Pons (tissue), 1 donor: ENCODE data around the gene SNAI1.
"Not testable (repeated sequence)": the region's sequence is repeated elsewhere in the genome, so short reads cannot be mapped to it uniquely, and the experiment has no call there.

Experiments used
- DNase-seq: peaks from one replicate; pipeline ENCODE4 v3.0.0-alpha.2; 2016; ENCODE audit warnings: low spot score

SNAI1 gene

GRCh38 chr20:49987015-49987867, 4.5 kb downstream of the SNAI1 start:
- DNase-seq: no peak

DNA sequence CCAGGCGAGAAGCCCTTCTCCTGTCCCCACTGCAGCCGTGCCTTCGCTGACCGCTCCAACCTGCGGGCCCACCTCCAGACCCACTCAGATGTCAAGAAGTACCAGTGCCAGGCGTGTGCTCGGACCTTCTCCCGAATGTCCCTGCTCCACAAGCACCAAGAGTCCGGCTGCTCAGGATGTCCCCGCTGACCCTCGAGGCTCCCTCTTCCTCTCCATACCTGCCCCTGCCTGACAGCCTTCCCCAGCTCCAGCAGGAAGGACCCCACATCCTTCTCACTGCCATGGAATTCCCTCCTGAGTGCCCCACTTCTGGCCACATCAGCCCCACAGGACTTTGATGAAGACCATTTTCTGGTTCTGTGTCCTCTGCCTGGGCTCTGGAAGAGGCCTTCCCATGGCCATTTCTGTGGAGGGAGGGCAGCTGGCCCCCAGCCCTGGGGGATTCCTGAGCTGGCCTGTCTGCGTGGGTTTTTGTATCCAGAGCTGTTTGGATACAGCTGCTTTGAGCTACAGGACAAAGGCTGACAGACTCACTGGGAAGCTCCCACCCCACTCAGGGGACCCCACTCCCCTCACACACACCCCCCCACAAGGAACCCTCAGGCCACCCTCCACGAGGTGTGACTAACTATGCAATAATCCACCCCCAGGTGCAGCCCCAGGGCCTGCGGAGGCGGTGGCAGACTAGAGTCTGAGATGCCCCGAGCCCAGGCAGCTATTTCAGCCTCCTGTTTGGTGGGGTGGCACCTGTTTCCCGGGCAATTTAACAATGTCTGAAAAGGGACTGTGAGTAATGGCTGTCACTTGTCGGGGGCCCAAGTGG, 5.3 kb downstream of the SNAI1 start:
- no peak for DNase-seq

DNA sequence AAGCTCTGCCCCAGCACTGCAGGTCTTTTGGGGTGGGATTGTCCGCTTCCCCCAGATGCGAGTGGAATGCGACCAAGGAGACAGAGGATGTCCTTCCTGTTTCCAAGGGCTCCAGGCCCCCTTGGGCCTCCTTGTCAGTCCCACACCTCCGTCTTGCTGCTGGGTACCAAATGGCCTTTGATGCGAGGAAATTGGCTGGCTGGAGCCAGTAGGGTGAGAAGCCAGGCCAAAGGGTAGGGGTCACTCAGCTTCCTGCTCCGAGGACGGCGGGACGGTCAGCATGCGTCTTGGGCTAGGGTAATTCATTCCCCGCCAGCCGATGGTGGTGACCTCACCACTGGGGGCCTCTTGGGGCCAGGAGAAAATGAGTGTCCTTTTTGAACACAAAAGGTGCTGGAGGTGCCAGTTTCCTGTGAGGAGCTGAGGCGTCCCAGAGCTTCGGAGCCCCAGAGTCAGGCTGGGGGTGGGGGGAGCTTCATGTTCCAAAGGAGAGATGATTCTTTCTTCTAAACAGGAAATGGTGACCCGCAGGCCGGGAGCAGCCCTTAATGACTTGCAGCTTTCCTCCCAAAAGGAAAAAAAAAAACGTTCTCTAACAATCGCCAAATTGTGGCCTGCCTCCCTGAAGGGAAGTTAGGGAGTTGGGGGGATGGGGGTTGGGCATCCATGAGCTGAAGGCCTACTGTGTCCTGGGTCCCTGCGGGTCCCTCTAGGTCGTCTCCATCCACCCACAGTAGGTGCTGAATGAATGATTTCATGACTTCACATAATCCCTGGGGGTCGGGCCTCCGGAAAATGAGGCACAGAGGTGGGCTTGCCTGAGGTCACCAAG, 6.7 kb downstream of the SNAI1 start:
- DNase-seq: no peak

GRCh38 chr20:49990271-49990720, 7.5 kb downstream of the SNAI1 start:
- peak; percentile 63 for DNase-seq

DNA sequence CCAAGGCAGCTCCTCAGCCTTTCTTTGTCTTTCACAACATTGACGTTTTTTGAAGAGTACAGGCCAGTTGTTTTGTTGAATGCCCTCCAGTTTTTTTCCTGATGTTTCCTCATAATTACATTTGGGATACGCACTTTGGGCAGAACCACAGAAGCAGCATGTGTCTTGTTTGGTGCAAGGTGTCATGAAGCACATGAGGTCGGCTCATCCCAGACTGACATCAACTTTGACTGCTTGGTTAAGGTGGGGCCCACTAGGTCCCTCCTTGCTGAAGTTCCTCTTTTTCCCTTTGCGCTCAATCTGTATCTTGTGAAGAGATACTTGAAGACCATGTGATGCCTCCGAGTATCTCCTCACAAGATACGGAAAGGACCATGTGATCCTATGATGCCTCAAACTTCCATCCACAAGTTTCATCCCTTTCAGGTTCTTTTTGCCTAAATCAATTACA, 10.5 kb downstream of the SNAI1 start:
- DNase-seq: no peak

- DNase-seq: no peak
These were observed 12.8 kb downstream of the SNAI1 start for GRCh38 chr20:49995586-49995985.

- not testable (repeated sequence) for DNase-seq
These were observed 15.9 kb downstream of the SNAI1 start for GRCh38 chr20:49998478-49999188.

DNA sequence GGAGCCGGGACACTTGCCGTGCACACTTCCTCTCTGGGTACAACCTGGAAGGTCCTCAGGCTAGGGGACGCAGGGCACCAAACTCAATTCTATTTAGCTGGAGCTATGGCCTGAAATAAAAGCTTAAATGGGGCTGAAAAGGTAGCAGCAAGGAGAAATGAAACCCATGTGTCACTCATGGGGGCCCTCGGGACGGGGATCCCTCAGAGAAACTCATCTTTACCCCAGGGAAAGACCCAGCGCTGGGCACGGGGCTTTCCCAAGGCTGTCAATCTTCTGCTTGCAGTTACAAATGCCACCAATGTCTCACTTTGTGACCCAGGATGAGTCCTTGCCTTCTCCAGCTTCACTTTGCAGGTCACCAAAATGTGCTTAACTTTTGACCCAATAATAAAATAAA, 16.5 kb downstream of the SNAI1 start:
- DNase-seq: no peak

DNA sequence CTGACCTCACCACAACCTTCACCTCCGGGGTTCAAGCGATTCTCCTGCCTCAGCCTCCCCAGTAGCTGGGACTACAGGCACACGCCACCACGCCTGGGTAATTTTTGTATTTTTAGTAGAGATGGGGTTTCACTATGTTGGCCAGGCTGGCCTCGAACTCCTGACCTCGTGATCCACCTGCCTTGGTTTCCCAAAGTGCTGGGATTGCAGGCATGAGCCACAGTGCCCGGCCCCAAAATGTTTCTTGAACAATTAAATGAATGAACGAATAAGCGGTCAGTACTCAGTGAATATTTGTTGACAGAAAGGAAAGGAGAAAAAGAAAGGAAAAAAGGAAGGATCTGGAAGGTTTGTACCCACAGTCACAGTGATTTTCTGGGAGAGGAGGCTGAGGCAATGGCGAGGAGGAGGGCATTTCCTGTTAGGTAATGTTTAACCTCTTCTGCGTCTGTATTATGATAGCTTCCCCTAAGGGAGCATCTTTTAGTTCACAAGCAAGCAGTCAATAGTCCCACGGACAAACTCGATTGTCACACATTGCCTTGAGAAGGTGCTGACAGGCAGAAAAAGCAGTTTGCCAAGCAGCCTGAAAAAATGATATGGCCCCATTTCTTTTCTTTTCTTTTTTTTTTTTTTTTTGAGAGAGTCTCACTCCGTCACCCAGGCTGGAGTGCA, 17.9 kb downstream of the SNAI1 start:
- DNase-seq: not testable (repeated sequence)

DNA sequence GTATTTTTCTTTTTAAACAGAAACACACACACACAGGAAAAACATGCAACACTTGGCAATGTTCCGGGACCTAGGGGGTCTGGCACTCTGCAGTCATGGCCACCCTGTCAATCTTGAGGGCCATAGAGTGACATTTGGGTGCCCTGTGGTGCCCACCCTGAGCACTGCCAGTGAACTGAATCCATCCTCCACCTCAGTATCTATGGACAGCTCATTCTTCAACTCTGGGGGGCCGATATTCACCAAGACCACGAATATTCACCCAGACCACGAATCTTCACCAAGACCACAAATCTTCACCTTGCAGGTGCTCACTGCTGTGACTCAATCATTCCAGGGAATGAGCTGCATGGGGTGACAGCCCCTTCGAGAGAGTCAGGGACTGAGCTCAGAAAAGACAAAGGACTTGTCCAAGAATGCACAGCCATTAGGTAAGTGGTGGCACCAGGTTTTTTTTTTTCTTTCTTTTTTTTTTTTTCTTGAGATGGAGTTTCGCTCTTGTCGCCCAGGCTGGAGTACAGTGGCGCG, 19.1 kb downstream of the SNAI1 start:
- DNase-seq: no peak

DNA sequence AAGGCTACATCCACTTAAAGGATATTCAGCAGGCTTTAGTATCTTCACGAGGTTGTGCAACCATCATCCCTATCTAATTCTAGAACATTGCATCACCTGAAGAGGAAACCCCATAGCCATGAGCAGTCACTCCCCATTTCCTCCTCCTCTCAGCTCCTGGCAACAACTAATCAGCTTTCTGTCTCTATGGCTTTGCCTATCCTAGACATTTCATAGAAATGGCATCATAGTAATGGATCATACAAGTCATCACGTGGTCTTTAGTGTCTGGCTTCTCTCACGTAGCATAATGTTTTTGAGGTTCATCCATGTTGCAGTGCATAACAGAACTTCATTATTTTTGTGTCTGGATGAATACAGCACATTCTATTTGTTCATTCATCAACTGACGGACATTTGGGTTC, 20.5 kb downstream of the SNAI1 start:
- no peak for DNase-seq

- DNase-seq: no peak
These were observed 21.4 kb downstream of the SNAI1 start for GRCh38 chr20:50004229-50004628.

- no peak for DNase-seq
These were observed 22.7 kb downstream of the SNAI1 start for GRCh38 chr20:50005471-50005981.

DNA sequence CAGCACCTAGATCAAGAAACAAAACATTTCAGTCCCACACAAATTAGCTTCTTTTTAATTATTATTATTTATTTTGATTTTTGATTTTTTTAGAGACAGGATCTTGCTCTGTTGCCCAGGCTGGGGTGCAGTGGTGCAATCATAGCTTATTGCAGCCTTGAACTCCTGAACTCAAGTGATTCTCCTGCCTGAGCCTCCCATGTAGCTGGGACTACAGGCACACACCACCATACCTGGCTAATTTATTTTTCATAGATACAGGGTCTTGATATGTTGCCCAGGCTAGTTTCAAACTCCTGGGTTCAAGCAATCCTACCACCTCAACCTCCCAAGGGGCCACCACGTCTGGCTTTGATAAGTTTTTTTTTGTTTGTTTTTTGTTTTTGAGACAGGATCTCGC, 24.6 kb downstream of the SNAI1 start:
- no peak for DNase-seq

GRCh38 chr20:50008007-50008406, 25.2 kb downstream of the SNAI1 start:
- DNase-seq: no peak

DNA sequence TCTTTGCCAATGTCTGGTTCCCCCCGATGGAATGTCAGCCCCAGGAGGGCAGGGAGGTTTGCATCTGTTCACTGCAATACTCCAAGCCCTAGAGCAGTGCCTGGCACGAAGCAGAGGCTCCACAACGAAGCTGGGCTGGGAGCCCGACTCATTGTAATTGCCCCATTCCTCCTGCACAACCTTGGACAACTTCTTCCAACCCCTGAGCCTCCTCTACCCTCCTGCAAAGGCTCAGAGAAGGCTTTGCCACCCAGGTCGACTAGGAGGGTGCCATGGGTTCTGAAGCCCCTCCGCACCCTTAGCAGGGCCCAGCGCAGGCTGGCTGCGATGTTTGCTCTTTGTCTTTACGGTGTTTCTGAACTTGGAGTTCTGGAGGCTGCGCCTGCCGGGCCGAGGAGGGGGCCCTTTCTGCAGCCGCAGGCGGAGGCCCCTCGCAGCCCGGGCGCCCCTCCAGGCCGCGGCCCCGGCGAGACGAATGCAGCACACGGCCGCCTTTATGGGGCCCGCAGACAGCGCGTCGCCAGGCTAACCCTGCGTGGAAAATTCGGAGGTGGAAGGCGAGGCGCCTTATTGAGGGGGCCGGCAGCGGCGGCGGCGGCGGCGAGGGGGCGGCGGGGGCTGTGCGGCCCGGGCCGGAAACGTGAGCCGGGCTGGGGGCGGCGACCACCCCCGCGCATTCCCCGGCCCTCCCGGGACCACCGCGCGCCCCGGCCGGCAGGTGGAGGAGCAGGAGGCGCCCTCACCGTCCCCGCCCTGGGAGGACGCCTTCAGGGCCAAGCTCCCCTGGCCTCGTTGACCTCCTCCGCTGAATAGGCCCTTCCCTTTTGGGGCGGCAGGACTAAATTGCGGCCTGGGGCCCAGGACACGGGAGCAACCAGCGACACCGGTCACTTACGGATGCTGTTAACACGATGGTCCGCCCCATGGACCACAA, 27.0 kb downstream of the SNAI1 start:
- DNase-seq: no peak

DNA sequence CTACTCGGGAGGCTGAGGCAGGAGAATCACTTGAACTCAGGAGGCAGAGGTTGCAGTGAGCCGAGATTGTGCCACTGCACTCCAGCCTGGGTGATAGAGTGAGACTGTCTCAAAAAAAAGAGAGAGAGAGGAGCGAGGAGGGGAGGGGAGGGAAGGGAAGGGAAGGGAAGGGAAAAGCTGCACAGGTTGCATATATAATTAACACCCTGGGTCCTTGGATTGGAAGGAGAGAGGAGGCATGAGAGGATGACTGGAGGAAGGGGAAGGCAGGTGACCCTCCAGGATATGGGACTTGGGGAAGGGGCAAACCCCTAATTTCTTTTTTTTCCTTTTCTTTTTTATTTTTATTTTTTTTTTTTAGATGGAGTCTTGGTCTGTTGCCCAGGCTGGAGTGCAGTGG, 28.8 kb downstream of the SNAI1 start:
- not testable (repeated sequence) for DNase-seq

GRCh38 chr20:50012282-50013263, 29.8 kb downstream of the SNAI1 start:
- DNase-seq: no peak
